K562 treated with DMSO at 1 percent for 12 hours (cell line): ENCODE measurements around the gene OR5K4. TPM values are rescaled to one million over a fixed set of nuclear protein-coding genes. Genes with fewer than 3 reads are reported as not detected.

ENCODE experiments used
- total RNA-seq: library from RNA; unstranded; fragments of 300-600 nt; gene quantifications from 2 replicates; pipeline ENCODE4 v1.2.3, GENCODE V29; 2022; ENCODE audit not compliant: insufficient read depth

Gene OR5K4, protein sequence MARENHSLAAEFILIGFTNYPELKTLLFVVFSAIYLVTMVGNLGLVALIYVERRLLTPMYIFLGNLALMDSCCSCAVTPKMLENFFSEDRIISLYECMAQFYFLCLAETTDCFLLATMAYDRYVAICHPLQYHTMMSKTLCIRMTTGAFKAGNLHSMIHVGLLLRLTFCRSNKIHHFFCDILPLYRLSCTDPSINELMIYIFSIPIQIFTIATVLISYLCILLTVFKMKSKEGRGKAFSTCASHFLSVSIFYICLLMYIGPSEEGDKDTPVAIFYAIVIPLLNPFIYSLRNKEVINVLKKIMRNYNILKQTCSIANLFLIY
- total RNA-seq = not detected in 2 replicates

DNA sequence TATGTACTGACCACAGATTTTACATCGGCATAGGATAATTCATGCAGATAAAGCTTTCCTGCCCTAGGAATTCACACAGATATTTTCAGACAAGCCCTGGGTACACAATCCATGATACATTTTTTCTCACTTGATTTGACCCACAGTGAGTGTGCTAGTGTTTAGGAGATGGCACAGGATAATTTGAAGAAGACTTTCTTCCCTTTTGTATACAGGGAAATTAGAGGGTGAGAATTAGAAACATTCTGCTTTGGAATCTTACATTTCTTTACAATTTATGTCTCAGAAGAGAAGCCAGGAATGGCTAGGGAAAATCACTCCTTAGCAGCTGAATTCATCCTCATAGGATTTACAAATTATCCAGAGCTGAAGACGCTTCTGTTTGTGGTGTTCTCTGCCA, at the start of gene OR5K4:
Gene OR5K4, plus strand, starts transcription at position 301 of the 400 bp plus-strand sequence. Its CDS starts 0 bp downstream, at position 301.

DNA sequence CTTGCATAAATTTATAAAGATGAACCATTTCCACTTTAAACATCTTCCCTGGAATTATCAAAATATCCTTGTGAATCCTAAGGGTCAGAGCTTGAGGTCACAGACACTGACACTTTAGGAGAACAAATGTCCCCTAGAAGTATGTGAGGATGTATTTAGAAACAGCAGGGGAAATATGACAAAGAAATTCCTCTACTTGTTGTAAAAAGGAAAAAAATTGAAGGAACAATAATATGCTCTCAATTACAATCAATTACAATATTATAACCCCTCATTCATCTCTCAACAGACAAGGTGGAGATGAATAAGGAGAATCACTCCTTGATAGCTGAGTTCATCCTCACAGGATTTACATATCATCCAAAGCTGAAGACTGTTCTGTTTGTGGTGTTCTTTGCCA, 36.7 kb downstream of the OR5K4 start, which contains the start of gene OR5K3:
Gene OR5K3, plus strand, starts transcription at position 301 of the 400 bp plus-strand sequence. Its CDS starts 0 bp downstream, at position 301.

Other genes starting within 250 kb of the OR5K4 start
- not detected in 2 replicates for gene OR5H1, start 223.1 kb upstream of the OR5K4 start, total RNA-seq
- not detected in 2 replicates for gene OR5H14, start 206.4 kb upstream of the OR5K4 start, total RNA-seq
- not detected in 2 replicates for gene OR5H15, start 187.2 kb upstream of the OR5K4 start, total RNA-seq
- gene OR5H6, start 89.6 kb upstream of the OR5K4 start, total RNA-seq = not detected in 2 replicates
- gene OR5H2, start 71.3 kb upstream of the OR5K4 start, total RNA-seq = not detected in 2 replicates
- gene OR5K3, start 36.8 kb downstream of the OR5K4 start, total RNA-seq = not detected in 2 replicates
- gene OR5K1, start 109.3 kb downstream of the OR5K4 start, total RNA-seq = not detected in 2 replicates
- not detected in 2 replicates for gene OR5K2, start 143.8 kb downstream of the OR5K4 start, total RNA-seq
- 25.5 and 56.1 TPM in 2 replicates for gene CLDND1, start 169.0 kb downstream of the OR5K4 start, total RNA-seq
- gene GPR15, start 178.1 kb downstream of the OR5K4 start, total RNA-seq = not detected in 2 replicates
- 12.5 and 22.4 TPM in 2 replicates for gene CPOX, start 239.8 kb downstream of the OR5K4 start, total RNA-seq